Panc1 (cell line): ENCODE data around the gene DENND4B. TPM values are rescaled to one million over a fixed set of nuclear protein-coding genes. Genes with fewer than 3 reads are reported as not detected.

Source experiments
- ATAC-seq: fragments of 200-7000 bp; cut with Tn5 transposase; 2 replicates; pipeline ENCODE4 v1.9.1; 2020; ENCODE audit warnings: mild to moderate bottlenecking, moderate library complexity
- BruUV-seq: library from RNA; stranded (reverse); fragments of 400-500 nt; replicated peaks from 2 replicates; lab custom pipeline; 2021; lab: Mats Ljungman, UMichigan
- CTCF ChIA-PET: fragments of 300-600 bp; sonication (Branson Sonifier 250); formaldehyde crosslinking; loops from one replicate; lab custom pipeline; 2022; ENCODE audit warnings: antibody characterized with exemption; lab: Charles Lee
- POLR2A ChIA-PET: fragments of 300-600 bp; sonication (Branson Sonifier 250); formaldehyde crosslinking; loops from one replicate; lab custom pipeline; 2022; ENCODE audit warnings: antibody characterized with exemption; lab: Charles Lee
- DNase-seq: peaks from one replicate; pipeline ENCODE4 v3.0.0-alpha.2; 2010; ENCODE audit warnings: low read depth, low spot score
- H3K27ac ChIP-seq: 2 replicates; pipeline ENCODE4 v1.5.1; 2011; ENCODE audit warnings: mild to moderate bottlenecking, low read length, inconsistent platforms
- H3K27me3 ChIP-seq: fragments of 200-500 bp; sonication (Bioruptor generic); 2 replicates; pipeline ENCODE4 v1.6.0; 2014; ENCODE audit warnings: low read length, inconsistent platforms; ENCODE audit not compliant: control insufficient read depth, insufficient read depth
- H3K36me3 ChIP-seq: fragments of 200-500 bp; sonication (Bioruptor generic); 2 replicates; pipeline ENCODE4 v1.5.1; 2014; ENCODE audit warnings: inconsistent platforms, mild to moderate bottlenecking, low read length, moderate library complexity; ENCODE audit not compliant: control insufficient read depth, insufficient read depth
- H3K4me1 ChIP-seq: 2 replicates; pipeline ENCODE4 v1.5.1; 2011; ENCODE audit warnings: inconsistent platforms, mild to moderate bottlenecking, low read length, moderate library complexity; ENCODE audit not compliant: control insufficient read depth, insufficient read depth
- H3K4me3 ChIP-seq, 2 experiments: 2 replicates each; pipeline ENCODE4 v1.5.1; 2011 to 2012; ENCODE audit warnings: low read depth in 2 of 2, low read length in 2 of 2, mild to moderate bottlenecking in 2 of 2, inconsistent platforms in 1 of 2, moderate library complexity in 1 of 2
- H3K9me3 ChIP-seq: fragments of 200-500 bp; sonication (Bioruptor generic); 2 replicates; pipeline ENCODE4 v1.5.1; 2014; ENCODE audit warnings: low read depth, mild to moderate bottlenecking, inconsistent platforms, low read length, moderate library complexity; ENCODE audit not compliant: control insufficient read depth, insufficient read depth
- POLR2AphosphoS5 ChIP-seq: IDR thresholded peaks from 2 replicates; pipeline ENCODE4 v1.6.1; 2012; ENCODE audit warnings: mild to moderate bottlenecking, low read depth, low read length, moderate library complexity
- SIN3A ChIP-seq: IDR thresholded peaks from 2 replicates; pipeline ENCODE4 v1.6.1; 2012; ENCODE audit warnings: low read depth, mild to moderate bottlenecking, low read length, moderate library complexity, borderline replicate concordance; ENCODE audit not compliant: insufficient read depth
- TCF7L2 ChIP-seq: IDR thresholded peaks from 2 replicates; pipeline ENCODE4 v1.6.1; 2011; ENCODE audit warnings: mild to moderate bottlenecking, low read depth, low read length, inconsistent platforms
- in situ Hi-C: cut with HindIII; loops from 2 replicates; pipeline ENCODE4 v1.10.0; 2016; ENCODE audit warnings: low sequenced_read_pairs, low pct_unique_long_range_greater_than_20kb
- intact Hi-C: fragments of 100-400 bp; cut with micrococcal nuclease; formaldehyde crosslinking; loops from one replicate; pipeline ENCODE4 v1.10.0; 2022; ENCODE audit not compliant: unreplicated experiment
- total RNA-seq: library from RNA; stranded (reverse); gene quantifications from one replicate; pipeline ENCODE4 v1.2.1, GENCODE V29; 2021; ENCODE audit not compliant: unreplicated experiment
- TF ChIP-seq, protein P1 (sequence below), 2 experiments: IDR thresholded peaks; 2 replicates each; pipeline ENCODE4 v1.6.1; 2011 to 2012; ENCODE audit warnings: low read depth in 2 of 2, control low read depth in 1 of 2, low read length in 1 of 2, mild to moderate bottlenecking in 1 of 2, moderate library complexity in 1 of 2; ENCODE audit not compliant: insufficient read depth in 1 of 2
- TF ChIP-seq, protein P2 (sequence below): fragments of 450-650 bp; IDR thresholded peaks from 2 replicates; pipeline ENCODE4 v1.5.1; 2017; ENCODE audit warnings: mild to moderate bottlenecking

The DENND4B gene
- total RNA-seq, 1 experiment from 2014 or later = 56.2 TPM

DNA sequence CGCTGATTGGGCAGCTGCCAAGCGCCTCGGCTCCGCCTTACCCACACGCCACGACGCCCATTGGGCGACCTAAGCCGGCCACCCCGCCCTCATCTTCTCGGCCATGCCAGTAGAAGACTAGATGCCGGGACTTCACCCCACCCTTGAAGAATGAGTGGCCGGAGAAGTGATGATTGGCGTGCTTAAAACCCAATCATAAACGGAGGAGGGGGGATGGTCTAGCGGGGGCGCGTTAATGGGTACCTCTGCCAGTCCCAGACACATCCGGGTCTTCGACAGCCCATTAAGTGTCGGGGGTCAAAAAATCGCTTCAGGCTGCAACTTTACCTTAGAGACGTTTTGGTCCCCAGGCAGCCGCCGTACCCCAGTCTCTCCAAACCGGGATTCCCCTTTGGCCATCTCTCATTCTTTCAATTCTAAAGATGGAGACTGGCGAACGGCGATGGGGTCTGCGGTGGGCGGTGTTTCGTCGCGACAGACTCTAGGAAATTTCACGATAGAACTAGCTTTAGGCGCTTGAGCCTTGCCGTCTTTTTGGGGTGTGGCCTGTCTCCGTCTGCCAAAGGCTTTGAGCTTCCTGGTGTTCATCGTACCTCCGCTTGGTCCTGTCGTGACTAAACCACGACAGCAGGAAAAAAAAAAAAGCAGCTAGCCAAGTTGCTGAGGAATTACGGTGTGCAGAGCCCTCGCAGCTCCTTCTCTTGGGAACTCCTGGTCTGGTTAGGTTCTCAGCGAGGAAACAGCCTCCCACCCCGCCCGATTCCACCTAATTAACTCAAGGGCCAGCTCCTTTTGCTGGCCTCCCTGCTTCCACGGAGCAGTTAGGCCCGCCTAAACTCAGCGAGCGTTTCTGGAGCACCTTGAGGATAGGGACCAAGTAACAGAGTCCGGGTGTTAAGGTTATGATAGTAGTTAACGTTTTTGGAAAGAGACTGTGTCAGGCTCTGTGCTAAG is 23.3 kb downstream of the DENND4B start, which contains the start of gene GATAD2B:
GATAD2B (minus strand) TSS at position 1 of the 954 bp plus-strand sequence. CDS start 94,625 bp downstream, outside the sequence.
- CTCF ChIA-PET = interaction anchor here (0.6 to 1.1 kb wide), 3 partner anchors 23 to 65 kb away, joined by 4 to 11 read pairs (median 4); no protein-coding TSS in a partner anchor
- peak; percentile 98 for ATAC-seq
- POLR2A ChIA-PET = interaction anchor here (0.5 to 0.9 kb wide), 2 partner anchors 17 to 164 kb away, joined by 3 to 6 read pairs; no protein-coding TSS in a partner anchor
- peak within 1 kb of the TSS; percentile 92 to 99 for H3K4me3 ChIP-seq
- DNase-seq = peak; percentile 100
- H3K27me3 ChIP-seq = no peaks in the 10 kb centered on the region
- intact Hi-C loops = loop anchor here (5.0 kb wide), 1 partner anchor 101 kb away; no protein-coding TSS in a partner anchor
- TSS peak; percentile 99 for BruUV-seq
- TF ChIP-seq TCF7L2 = 0 out of 2 replicates have a peak, but pooled peaks have one; percentile 27
- TF ChIP-seq, protein P1, sequence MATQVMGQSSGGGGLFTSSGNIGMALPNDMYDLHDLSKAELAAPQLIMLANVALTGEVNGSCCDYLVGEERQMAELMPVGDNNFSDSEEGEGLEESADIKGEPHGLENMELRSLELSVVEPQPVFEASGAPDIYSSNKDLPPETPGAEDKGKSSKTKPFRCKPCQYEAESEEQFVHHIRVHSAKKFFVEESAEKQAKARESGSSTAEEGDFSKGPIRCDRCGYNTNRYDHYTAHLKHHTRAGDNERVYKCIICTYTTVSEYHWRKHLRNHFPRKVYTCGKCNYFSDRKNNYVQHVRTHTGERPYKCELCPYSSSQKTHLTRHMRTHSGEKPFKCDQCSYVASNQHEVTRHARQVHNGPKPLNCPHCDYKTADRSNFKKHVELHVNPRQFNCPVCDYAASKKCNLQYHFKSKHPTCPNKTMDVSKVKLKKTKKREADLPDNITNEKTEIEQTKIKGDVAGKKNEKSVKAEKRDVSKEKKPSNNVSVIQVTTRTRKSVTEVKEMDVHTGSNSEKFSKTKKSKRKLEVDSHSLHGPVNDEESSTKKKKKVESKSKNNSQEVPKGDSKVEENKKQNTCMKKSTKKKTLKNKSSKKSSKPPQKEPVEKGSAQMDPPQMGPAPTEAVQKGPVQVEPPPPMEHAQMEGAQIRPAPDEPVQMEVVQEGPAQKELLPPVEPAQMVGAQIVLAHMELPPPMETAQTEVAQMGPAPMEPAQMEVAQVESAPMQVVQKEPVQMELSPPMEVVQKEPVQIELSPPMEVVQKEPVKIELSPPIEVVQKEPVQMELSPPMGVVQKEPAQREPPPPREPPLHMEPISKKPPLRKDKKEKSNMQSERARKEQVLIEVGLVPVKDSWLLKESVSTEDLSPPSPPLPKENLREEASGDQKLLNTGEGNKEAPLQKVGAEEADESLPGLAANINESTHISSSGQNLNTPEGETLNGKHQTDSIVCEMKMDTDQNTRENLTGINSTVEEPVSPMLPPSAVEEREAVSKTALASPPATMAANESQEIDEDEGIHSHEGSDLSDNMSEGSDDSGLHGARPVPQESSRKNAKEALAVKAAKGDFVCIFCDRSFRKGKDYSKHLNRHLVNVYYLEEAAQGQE (IDR thresholded peaks at IDR 0.05; ENCODE audit: insufficient read depth in 1 of 2, low read depth in 2 of 2, low read length in 1 of 2) = no peak
- peak; percentile 88 for TF ChIP-seq POLR2AphosphoS5
- no peak for TF ChIP-seq SIN3A
- TF ChIP-seq, protein P2, sequence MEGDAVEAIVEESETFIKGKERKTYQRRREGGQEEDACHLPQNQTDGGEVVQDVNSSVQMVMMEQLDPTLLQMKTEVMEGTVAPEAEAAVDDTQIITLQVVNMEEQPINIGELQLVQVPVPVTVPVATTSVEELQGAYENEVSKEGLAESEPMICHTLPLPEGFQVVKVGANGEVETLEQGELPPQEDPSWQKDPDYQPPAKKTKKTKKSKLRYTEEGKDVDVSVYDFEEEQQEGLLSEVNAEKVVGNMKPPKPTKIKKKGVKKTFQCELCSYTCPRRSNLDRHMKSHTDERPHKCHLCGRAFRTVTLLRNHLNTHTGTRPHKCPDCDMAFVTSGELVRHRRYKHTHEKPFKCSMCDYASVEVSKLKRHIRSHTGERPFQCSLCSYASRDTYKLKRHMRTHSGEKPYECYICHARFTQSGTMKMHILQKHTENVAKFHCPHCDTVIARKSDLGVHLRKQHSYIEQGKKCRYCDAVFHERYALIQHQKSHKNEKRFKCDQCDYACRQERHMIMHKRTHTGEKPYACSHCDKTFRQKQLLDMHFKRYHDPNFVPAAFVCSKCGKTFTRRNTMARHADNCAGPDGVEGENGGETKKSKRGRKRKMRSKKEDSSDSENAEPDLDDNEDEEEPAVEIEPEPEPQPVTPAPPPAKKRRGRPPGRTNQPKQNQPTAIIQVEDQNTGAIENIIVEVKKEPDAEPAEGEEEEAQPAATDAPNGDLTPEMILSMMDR = no peak
- no peaks in the 10 kb centered on the region for H3K9me3 ChIP-seq
- peak within 1 kb of the TSS; percentile 98 for H3K27ac ChIP-seq
- no peaks in the 10 kb centered on the region for H3K36me3 ChIP-seq
- H3K4me1 ChIP-seq = peaks cover 19% of the 10 kb centered on the region
- in situ Hi-C loops = no loop called here

- ATAC-seq = peak; percentile 61
- in situ Hi-C loops (no loop called here), intact Hi-C loops (loop anchor here (5.0 kb wide), 1 partner anchor 100 kb away; no protein-coding TSS in a partner anchor)
Measured at GRCh38 chr1:153922076-153922971, 24.2 kb downstream of the DENND4B start.

More at GRCh38 chr1:153922076-153922971, 24.2 kb downstream of the DENND4B start:
- no peaks in the 10 kb centered on the region for H3K9me3 ChIP-seq
- H3K27me3 ChIP-seq = no peaks in the 10 kb centered on the region
- TF ChIP-seq TCF7L2 = no peak
- no peak for TF ChIP-seq POLR2AphosphoS5
- 0 out of 2 replicates have a peak, but pooled peaks have one; percentile 49 for TF ChIP-seq SIN3A
- no TSS peak for BruUV-seq
- ChIA-PET POLR2A (interaction anchor here (0.6 kb wide), 1 partner anchor 64 kb away, joined by 3 read pairs; the partner anchor contains the start of gene RAB13), CTCF (interaction anchor here (0.6 to 1.1 kb wide), 3 partner anchors 24 to 129 kb away, joined by 3 to 6 read pairs (median 4); no protein-coding TSS in a partner anchor)
- H3K27ac ChIP-seq = peak overlapping the region; percentile 92
- H3K4me3 ChIP-seq = peak overlapping the region; percentile 76 to 92
- peaks cover 19% of the 10 kb centered on the region for H3K4me1 ChIP-seq
- no peak for DNase-seq
- no peaks in the 10 kb centered on the region for H3K36me3 ChIP-seq
